HepG2 (cell line): Measurements from ENCODE around the gene WNK4. TPM values are rescaled to one million over a fixed set of nuclear protein-coding genes. Genes with fewer than 3 reads are reported as not detected.

Experiments
- ARNT2 ChIP-seq: sonication (generic); formaldehyde crosslinking; IDR thresholded peaks from 2 replicates; pipeline ENCODE4 v1.8.0; 2022; ENCODE audit warnings: mild to moderate bottlenecking, low read depth, missing genetic modification reagents, moderate library complexity
- BORCS8-MEF2B ChIP-seq: sonication (generic); formaldehyde crosslinking; IDR thresholded peaks from 2 replicates; pipeline ENCODE4 v1.8.0; 2022; ENCODE audit warnings: mild to moderate bottlenecking, missing genetic modification reagents
- FOXA1 ChIP-seq, 2 experiments: fragments of 450-650 bp in 1 of 2; sonication (generic) in 1 of 2; formaldehyde crosslinking in 1 of 2; IDR thresholded peaks; 2 replicates each; pipeline versions ENCODE4 v1.4.0 to v1.6.1; 2016 to 2020; ENCODE audit warnings: missing genetic modification reagents in 1 of 2
- KDM5B ChIP-seq: sonication (generic); formaldehyde crosslinking; IDR thresholded peaks from 2 replicates; pipeline ENCODE4 v1.4.0; 2020; ENCODE audit warnings: missing genetic modification reagents, mild to moderate bottlenecking, borderline replicate concordance
- MED1 ChIP-seq: sonication (generic); formaldehyde crosslinking; IDR thresholded peaks from 2 replicates; pipeline ENCODE4 v1.4.0; 2020; ENCODE audit warnings: missing genetic modification reagents
- NFYC ChIP-seq: IDR thresholded peaks from 2 replicates; pipeline ENCODE4 v1.6.1; 2016; ENCODE audit warnings: missing genetic modification reagents, missing compliant biosample characterization
- RERE ChIP-seq: IDR thresholded peaks from 2 replicates; pipeline ENCODE4 v1.6.1; 2016; ENCODE audit warnings: low read depth, missing genetic modification reagents, missing compliant biosample characterization
- TIGD3 ChIP-seq: sonication (generic); formaldehyde crosslinking; IDR thresholded peaks from 2 replicates; pipeline ENCODE4 v1.5.1; 2020; ENCODE audit warnings: mild to moderate bottlenecking, missing genetic modification reagents, borderline replicate concordance
- ZGPAT ChIP-seq: IDR thresholded peaks from 2 replicates; pipeline ENCODE4 v1.6.1; 2016; ENCODE audit warnings: mild to moderate bottlenecking
- ZNF230 ChIP-seq: sonication (generic); formaldehyde crosslinking; IDR thresholded peaks from 2 replicates; pipeline ENCODE4 v1.4.0; 2020; ENCODE audit warnings: mild to moderate bottlenecking, missing genetic modification reagents
- ZNF331 ChIP-seq: sonication (generic); formaldehyde crosslinking; IDR thresholded peaks from 2 replicates; pipeline ENCODE4 v1.4.0; 2020; ENCODE audit warnings: missing genetic modification reagents
- ZNF34 ChIP-seq: sonication (generic); formaldehyde crosslinking; IDR thresholded peaks from 2 replicates; pipeline ENCODE4 v1.4.0; 2020; ENCODE audit warnings: mild to moderate bottlenecking, missing genetic modification reagents, borderline replicate concordance
- ZNF343 ChIP-seq: sonication (generic); formaldehyde crosslinking; IDR thresholded peaks from 2 replicates; pipeline ENCODE4 v1.4.0; 2020; ENCODE audit warnings: mild to moderate bottlenecking, missing genetic modification reagents
- ZNF660 ChIP-seq: sonication (generic); formaldehyde crosslinking; IDR thresholded peaks from 2 replicates; pipeline ENCODE4 v1.5.1; 2020; ENCODE audit warnings: mild to moderate bottlenecking, low read depth, missing genetic modification reagents, borderline replicate concordance
- ZNF687 ChIP-seq: sonication (generic); formaldehyde crosslinking; IDR thresholded peaks from 2 replicates; pipeline ENCODE4 v1.5.1; 2020; ENCODE audit warnings: mild to moderate bottlenecking, missing genetic modification reagents, moderate library complexity
- polyA plus RNA-seq, 8 experiments: library from polyadenylated mRNA; depleted of rRNA in 3 of 8; stranded (reverse) in 7 of 8; unstranded in 1 of 8; fragments of >200 nt; fragmentation: Illumina TruSeq in 4 of 8; extraction: Trizol in 4 of 8; gene quantifications; 2 replicates each; pipeline versions ENCODE4 v1.2.1 to v1.2.3, GENCODE V29; 2011 to 2016; ENCODE audit warnings: low read depth in 4 of 8, missing spikeins in 1 of 8, mixed read lengths in 1 of 8; ENCODE audit not compliant: insufficient read depth in 1 of 8
- total RNA-seq, 5 experiments: library from RNA; depleted of rRNA; stranded (reverse); fragments of >200 nt; fragmentation: Illumina TruSeq; extraction: Trizol; gene quantifications; 2 replicates each; pipeline ENCODE4 v1.2.3, GENCODE V29; 2016; ENCODE audit warnings: low read depth in 1 of 5

The WNK4 gene
- total and polyA plus RNA-seq, 2 of the 13 experiments (the other 11 are each of a cell fraction or from before 2014, with no cell fraction given) = 2.7 to 13.7 TPM

GRCh38 chr17:42791948-42792347 is 11.5 kb downstream of the WNK4 start (continued):
- TF ChIP-seq RERE (CRISPR knock-in tag) (no peak), ZNF343 (CRISPR knock-in tag) (no peak), KDM5B (CRISPR knock-in tag) (no peak), NFYC (CRISPR knock-in tag) (no peak), ZGPAT (0 out of 2 replicates have a peak, but pooled peaks have one; percentile 36), MED1 (peak; percentile 46; the same call in 1 of the 2 replicates), ZNF230 (CRISPR knock-in tag) (no peak), FOXA1 (IDR thresholded peaks at IDR 0.05) (peak; percentile 60; the same call in 1 of the 2 replicates), FOXA1 (CRISPR knock-in tag; IDR thresholded peaks at IDR 0.05) (peak; percentile 65), ZNF687 (CRISPR knock-in tag) (no peak), ARNT2 (no peak), TIGD3 (CRISPR knock-in tag) (0 out of 2 replicates have a peak, but pooled peaks have one; percentile 32), ZNF660 (no peak), BORCS8-MEF2B (CRISPR knock-in tag) (no peak), ZNF331 (no peak), ZNF34 (CRISPR knock-in tag) (no peak)
